ENCODE data around the gene CFLAR. TPM values are rescaled to one million over a fixed set of nuclear protein-coding genes. Genes with fewer than 3 reads are reported as not detected.

The CFLAR gene
- total RNA-seq, 1 donor from 2014 or later: 144 TPM

DNA sequence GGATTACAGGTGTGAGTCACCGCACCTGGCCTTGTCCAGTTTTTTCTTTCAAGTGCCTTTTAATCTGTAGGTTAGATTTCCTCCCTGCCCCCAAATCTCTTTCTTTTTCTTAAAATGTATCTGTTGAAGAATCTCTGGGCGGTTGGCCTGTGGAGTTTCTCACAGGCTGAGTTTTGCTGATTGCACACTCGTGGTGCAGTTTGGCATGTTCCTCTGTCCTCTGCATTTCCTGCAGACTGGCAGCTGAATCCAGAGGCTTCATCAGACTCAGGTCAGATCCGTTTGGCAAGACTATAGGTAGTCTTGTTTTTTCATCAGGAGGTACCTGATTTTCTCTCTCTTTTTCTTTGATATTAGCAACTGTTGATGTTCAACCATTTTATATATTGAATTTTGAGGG, 72.5 kb downstream of the CFLAR start:
- Histone ChIP-seq H3K4me1 (peaks cover 17% of the 10 kb centered on the region), H3K36me3 (no peaks in the 10 kb centered on the region), H3K27me3 (no peaks in the 10 kb centered on the region), H3K27ac (no peak overlapping the region), H3K9me3 (no peaks in the 10 kb centered on the region), H3K4me3 (no peak overlapping the region)
- DNase-seq (ENCODE audit: extremely low spot score in 2 of 2): no peak
- intact Hi-C loops (cut with DNase I): no loop called here
- TF ChIP-seq POLR2AphosphoS5 (IDR thresholded peaks at IDR 0.05; ENCODE audit: insufficient read depth in 1 of 2, low read depth in 1 of 2): no peak
- TF ChIP-seq POLR2A (IDR thresholded peaks at IDR 0.05): no peak
- TF ChIP-seq, protein P1, sequence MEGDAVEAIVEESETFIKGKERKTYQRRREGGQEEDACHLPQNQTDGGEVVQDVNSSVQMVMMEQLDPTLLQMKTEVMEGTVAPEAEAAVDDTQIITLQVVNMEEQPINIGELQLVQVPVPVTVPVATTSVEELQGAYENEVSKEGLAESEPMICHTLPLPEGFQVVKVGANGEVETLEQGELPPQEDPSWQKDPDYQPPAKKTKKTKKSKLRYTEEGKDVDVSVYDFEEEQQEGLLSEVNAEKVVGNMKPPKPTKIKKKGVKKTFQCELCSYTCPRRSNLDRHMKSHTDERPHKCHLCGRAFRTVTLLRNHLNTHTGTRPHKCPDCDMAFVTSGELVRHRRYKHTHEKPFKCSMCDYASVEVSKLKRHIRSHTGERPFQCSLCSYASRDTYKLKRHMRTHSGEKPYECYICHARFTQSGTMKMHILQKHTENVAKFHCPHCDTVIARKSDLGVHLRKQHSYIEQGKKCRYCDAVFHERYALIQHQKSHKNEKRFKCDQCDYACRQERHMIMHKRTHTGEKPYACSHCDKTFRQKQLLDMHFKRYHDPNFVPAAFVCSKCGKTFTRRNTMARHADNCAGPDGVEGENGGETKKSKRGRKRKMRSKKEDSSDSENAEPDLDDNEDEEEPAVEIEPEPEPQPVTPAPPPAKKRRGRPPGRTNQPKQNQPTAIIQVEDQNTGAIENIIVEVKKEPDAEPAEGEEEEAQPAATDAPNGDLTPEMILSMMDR (IDR thresholded peaks at IDR 0.05): no peak

DNA sequence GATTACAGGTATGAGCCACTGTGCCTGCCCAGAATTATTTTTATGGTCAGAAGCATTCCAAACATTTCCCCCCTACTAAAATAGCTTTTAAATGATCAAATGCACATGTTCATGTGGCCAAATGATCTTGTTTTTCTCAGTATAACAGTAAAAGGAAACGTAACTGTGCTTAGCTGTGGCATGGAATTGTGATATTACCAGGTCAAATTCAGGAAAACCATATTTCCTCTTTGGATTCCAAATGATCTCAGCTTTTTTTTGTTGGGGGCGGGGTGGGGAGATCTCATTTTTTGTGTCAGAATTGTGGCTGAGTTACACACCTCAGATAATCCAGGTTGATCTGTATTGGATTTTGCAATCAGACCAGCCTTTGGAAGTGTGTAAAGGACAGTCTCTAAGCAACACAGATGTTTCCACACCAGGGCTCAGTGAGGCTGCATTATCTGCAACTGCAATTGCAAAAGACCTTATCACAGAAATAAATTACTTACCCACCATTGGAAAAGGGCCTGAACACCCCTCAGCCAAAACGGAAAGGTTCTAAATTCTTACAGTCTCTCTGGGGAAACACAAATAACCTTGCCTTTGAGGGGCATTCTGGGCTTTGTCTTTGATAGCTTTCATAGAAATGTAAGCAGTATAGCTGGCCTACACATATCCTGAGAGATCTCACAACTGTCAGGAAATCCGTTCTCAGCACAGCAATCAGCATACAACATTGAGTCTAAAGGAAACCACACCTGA, 75.3 kb downstream of the CFLAR start:
- H3K27ac ChIP-seq: no peak overlapping the region
- H3K36me3 ChIP-seq: no peaks in the 10 kb centered on the region
- TF ChIP-seq, protein P1 (IDR thresholded peaks at IDR 0.05): no peak
- no peak for TF ChIP-seq POLR2A (IDR thresholded peaks at IDR 0.05)
- TF ChIP-seq POLR2AphosphoS5 (IDR thresholded peaks at IDR 0.05; ENCODE audit: insufficient read depth in 1 of 2, low read depth in 1 of 2): peak in 1 of 2 donors; percentile 39
- DNase-seq (ENCODE audit: extremely low spot score in 2 of 2): no peak
- no peaks in the 10 kb centered on the region for H3K4me1 ChIP-seq
- H3K27me3 ChIP-seq: no peaks in the 10 kb centered on the region
- no peak overlapping the region for H3K4me3 ChIP-seq
- no peaks in the 10 kb centered on the region for H3K9me3 ChIP-seq
- intact Hi-C loops (cut with DNase I): no loop called here

DNA sequence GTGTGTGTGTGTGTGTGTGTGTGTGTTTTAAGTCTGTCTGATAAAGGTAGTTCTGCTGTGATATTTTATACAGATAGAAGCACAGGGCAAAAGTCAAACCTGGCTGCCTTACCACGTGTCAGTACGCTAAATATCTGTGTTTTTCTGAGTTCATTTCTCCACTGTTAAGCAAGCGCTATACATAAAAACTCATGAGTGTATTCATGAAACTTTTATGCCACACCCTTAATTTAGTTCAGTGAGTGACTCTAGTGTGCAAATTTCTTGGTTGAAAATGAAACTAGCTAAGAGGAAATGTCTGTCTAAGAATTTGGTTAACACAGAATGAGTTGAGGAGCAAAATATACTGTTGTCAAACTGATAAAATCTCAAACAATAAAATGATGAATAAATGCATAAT, 78.1 kb downstream of the CFLAR start:
- Histone ChIP-seq H3K4me1 (no peaks in the 10 kb centered on the region), H3K36me3 (no peaks in the 10 kb centered on the region), H3K27ac (no peak overlapping the region), H3K4me3 (no peak overlapping the region), H3K27me3 (no peaks in the 10 kb centered on the region), H3K9me3 (no peaks in the 10 kb centered on the region)
- no peak for DNase-seq (ENCODE audit: extremely low spot score in 2 of 2)
- intact Hi-C loops (cut with DNase I): no loop called here
- TF ChIP-seq POLR2A (IDR thresholded peaks at IDR 0.05) (no peak), POLR2AphosphoS5 (IDR thresholded peaks at IDR 0.05; ENCODE audit: insufficient read depth in 1 of 2, low read depth in 1 of 2) (no peak)
- TF ChIP-seq, protein P1 (IDR thresholded peaks at IDR 0.05): no peak

DNA sequence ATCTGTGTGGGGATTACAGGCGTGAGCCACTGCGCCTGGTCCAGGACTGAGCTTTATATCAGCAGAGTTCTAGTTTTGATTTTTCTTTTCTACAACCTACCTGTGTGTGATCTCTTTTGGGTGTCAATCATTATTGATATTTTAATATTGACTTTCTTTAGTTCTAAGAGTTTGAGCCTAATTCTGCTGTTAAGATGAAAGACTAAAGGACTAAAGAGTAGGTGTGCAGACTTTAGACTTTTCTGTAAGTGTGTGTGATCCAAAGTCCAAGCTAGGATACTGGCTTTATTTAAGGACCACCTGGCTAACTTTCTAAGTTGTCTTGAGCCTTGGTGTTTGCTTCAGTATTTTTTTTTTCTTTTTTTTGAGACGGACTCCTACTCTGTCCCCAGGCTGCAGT, 79.4 kb downstream of the CFLAR start:
- Histone ChIP-seq H3K36me3 (no peaks in the 10 kb centered on the region), H3K4me3 (no peak overlapping the region), H3K9me3 (no peaks in the 10 kb centered on the region), H3K4me1 (no peaks in the 10 kb centered on the region), H3K27me3 (no peaks in the 10 kb centered on the region), H3K27ac (no peak overlapping the region)
- DNase-seq (ENCODE audit: extremely low spot score in 2 of 2): no peak
- TF ChIP-seq POLR2A (IDR thresholded peaks at IDR 0.05) (no peak), POLR2AphosphoS5 (IDR thresholded peaks at IDR 0.05; ENCODE audit: insufficient read depth in 1 of 2, low read depth in 1 of 2) (no peak)
- TF ChIP-seq, protein P1 (IDR thresholded peaks at IDR 0.05): no peak
- intact Hi-C loops (cut with DNase I): no loop called here

DNA sequence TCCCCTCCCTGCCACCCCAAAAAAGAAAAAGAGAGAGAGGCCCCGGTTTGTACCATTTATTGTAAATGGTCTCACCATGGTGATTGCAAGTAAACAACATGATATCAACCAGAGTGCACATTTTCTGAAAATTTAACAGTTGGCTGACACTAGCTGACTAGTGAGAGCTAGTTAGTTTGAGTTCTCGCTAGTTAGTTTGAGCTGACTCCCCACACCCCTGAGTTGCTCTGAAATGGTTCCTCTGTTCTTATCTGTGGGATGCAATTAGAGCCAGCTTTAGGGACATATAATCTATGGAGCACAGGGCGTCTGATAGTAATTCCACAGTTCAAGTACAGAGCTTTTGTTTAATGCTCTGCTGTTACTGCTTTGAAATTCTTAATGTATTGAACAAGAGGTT, 80.0 kb downstream of the CFLAR start:
- DNase-seq (ENCODE audit: extremely low spot score in 2 of 2): no peak
- intact Hi-C loops (cut with DNase I): no loop called here
- Histone ChIP-seq H3K27ac (no peak overlapping the region), H3K4me3 (no peak overlapping the region), H3K4me1 (no peaks in the 10 kb centered on the region), H3K9me3 (no peaks in the 10 kb centered on the region), H3K36me3 (no peaks in the 10 kb centered on the region), H3K27me3 (no peaks in the 10 kb centered on the region)
- TF ChIP-seq POLR2A (IDR thresholded peaks at IDR 0.05): no peak
- no peak for TF ChIP-seq POLR2AphosphoS5 (IDR thresholded peaks at IDR 0.05; ENCODE audit: insufficient read depth in 1 of 2, low read depth in 1 of 2)
- TF ChIP-seq, protein P1 (IDR thresholded peaks at IDR 0.05): no peak
